Measurements from ENCODE around the gene NTRK2.

Gene NTRK2

DNA sequence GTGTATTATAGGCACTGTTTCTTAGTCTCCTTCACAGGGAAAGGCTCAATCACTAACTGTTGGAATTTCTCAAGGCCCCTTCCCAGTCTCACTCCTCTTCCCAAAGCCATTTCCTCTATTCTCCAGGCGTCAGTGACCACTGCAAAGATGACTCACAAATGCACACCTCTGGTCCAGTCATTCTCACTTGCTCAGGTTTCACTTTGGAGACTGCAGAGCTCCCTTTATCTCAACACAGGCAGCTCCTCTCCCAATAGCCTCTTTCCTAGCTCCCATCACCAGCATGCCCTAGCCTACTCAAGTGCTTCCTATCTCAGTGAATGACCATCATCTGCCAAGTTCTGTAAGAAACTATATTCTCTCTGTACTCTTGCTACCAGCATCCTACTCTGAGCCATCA lies 323.6 kb downstream of the NTRK2 start:
- DNase-seq = no peak

DNA sequence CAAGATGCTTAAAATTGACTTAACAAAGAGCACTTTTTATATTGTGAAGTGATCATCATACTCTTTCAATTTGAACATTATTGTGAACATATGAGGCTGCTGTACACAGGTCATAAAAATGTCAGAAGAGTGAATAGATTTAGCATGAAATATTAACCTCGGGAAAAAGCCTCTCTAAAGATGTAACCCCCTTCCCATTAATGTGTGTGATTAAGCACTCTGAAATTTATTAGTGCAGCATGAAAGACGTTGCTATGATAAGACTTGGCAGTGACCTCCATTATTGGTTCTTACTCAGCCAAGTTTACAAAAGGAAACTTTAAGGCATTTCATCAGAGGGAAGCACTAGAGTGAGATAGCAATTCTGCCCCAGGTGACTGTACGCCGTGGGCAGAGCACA lies 326.5 kb downstream of the NTRK2 start:
- no peak for DNase-seq

- DNase-seq = no peak
Measured at GRCh38 chr9:84996716-84997115, 327.2 kb downstream of the NTRK2 start.

- no peak for DNase-seq
Measured at GRCh38 chr9:84997472-84997871, 327.9 kb downstream of the NTRK2 start.

- DNase-seq = no peak
Measured at GRCh38 chr9:84998639-84999038, 329.1 kb downstream of the NTRK2 start.

DNA sequence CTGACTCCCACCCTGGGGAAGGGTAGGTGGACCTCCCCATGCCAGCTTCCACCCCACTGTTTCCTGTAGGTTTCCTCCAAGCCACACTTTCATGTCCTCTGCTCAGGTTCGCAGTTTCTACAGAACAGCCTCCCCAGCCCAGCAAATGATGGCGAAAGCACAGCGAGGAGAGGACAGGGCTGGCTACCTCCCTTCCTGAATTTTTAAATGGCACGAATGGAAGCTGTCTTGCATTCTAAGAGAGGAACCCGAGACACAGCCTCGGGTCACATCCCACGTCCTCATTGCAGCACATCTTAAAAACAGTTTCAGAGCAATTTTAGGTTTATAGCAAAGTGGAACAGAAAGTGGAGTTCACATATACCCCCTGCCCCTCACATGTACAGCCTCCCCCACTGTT lies 330.3 kb downstream of the NTRK2 start:
- DNase-seq = no peak

DNA sequence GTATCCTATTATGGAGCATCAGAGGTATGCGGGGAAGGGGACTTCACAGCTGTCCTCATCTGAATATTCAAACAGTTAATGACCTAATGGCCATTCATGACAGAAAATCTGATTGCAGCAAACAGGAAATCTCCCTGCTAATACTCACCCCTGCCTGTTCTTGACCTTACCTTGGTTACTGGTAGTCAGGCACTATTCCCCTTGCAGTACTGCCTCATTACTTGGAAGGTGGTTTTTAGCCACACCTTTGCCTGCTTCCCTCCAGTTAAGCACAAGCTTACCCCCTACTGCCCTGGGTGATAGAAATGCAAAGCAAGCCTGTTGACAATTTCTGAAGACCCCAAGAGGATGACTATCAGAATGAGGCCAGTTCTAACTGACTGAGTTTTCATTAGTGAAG lies 332.4 kb downstream of the NTRK2 start:
- DNase-seq = no peak

GRCh38 chr9:85004818-85005413 lies 335.4 kb downstream of the NTRK2 start:
- DNase-seq = no peak

GRCh38 chr9:85007748-85008147 lies 338.2 kb downstream of the NTRK2 start:
- DNase-seq = no peak

GRCh38 chr9:85008215-85008614 lies 338.7 kb downstream of the NTRK2 start:
- no peak for DNase-seq

DNA sequence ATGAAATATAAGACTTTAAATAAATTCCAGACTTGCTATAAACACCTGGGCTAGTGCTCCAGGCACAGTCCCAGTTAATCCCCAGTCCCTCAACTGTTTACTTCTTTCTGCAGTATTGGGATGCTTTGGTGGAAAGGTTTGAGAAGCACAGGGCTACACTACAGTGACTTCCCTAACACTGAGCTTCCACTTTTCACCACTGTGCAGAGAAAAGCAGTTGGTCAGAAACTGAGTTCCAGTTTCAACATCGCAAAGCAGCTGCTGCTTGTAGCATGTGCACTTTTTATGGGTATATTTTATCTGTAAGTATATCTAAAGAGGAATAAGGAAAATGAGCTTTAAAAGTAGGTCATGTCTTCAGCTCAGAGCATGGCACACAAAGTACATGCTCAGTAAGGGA lies 339.7 kb downstream of the NTRK2 start:
- DNase-seq = no peak

- no peak for DNase-seq
Measured at GRCh38 chr9:85013703-85014102, 344.2 kb downstream of the NTRK2 start.

DNA sequence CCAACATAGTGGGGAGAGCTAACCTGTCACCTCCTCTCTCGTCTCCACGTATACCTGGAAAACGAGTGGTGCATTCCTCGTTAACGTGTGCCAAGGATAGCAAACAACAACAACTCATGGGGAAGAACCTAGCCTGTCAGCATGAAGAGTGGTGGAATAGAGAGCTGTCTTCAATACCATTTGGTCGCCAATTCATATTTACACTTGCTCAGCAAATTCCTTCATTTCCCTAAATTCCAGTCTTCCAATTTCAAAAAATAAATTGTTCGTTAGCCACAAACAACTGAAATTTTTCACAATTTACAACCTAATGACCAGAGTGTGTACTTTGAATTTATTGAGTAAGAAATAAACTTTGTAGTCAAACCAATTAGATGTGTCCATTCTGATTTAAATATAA lies 344.8 kb downstream of the NTRK2 start:
- no peak for DNase-seq

GRCh38 chr9:85016384-85017006 lies 347.0 kb downstream of the NTRK2 start:
- no peak for DNase-seq

GRCh38 chr9:85020791-85021190 lies 351.3 kb downstream of the NTRK2 start:
- DNase-seq = no peak

DNA sequence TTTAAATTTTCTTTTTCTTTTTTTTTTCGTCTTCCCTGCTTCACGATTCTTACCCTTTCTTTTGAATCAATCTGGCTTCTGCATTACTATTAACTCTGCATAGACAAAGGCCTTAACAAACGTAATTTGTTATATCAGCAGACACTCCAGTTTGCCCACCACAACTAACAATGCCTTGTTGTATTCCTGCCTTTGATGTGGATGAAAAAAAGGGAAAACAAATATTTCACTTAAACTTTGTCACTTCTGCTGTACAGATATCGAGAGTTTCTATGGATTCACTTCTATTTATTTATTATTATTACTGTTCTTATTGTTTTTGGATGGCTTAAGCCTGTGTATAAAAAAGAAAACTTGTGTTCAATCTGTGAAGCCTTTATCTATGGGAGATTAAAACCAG lies 352.2 kb downstream of the NTRK2 start:
- no peak for DNase-seq

DNA sequence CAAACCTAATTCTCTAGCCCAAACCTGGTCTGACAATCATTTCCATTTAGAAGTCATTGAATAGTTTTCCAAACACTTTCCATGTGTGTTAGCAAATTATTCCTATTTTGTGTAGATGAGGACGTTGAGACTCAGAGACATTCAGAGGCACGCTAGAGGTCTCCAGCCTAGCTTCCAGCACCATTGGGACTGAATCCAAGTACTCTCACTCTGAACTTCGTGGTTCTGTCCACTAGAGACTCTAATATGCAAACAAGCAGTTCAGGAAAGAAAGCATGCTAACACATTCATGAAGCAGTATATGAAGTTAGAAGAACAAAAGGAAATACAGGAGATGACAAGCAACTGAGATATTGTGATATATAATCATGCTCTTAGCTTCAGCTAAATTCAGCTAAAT lies 354.8 kb downstream of the NTRK2 start:
- no peak for DNase-seq

DNA sequence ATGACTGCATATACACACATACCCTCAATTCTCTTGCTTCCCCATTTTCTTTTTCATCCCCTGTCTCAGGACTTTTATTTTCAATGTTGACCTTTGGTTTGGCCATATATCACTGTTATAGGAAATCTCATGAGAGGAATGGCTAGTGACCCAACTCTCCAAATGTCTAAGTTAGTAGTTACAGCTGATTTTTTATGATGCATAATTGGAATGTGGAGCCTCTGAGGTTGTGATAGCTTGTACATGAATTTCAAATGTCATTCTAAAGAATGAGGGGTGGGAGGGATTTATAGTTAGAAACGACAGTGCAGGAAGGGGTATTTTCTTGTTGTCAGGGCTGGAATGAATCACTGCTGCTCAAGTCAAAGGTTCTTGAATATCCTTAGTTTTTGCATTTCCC lies 356.1 kb downstream of the NTRK2 start:
- DNase-seq = no peak

DNA sequence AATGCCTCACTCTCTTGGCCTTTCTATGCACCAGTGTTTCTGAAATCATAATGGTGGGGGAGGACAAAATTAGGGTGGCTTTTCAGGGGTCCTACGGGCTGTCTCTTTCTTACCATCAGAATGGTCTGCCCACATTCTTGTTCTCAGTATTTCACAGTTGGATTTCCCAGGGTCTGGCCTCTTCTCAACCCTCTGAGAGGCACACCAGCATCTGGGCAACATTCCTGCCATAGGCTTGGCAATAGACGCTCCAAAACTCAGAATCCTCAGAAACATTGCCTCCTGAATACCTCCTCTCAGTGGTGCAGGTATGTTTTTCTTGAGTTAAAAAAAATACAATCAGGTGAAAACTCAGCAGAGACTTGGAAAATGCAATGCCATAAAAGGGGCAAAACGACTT lies 358.3 kb downstream of the NTRK2 start:
- no peak for DNase-seq

- DNase-seq = no peak
Measured at GRCh38 chr9:85030316-85030715, 360.8 kb downstream of the NTRK2 start.

DNA sequence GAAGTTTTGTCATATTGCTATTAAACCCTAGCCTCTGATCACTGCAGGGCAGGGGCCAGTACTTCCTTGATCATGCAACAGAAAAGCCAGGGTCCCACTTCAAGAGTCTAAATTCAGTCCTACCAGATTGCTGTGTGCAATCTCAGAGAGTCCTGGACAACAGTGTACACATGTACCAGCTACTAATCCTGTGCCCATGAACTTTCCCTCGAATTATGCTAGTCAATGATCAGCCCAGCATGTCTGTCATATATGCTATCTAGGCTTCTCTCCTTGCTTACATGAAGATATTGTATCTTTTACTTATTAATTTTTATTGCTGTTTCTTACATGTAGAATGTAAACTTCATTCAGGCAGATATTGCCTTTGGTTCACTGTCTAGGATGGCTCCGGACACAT lies 367.0 kb downstream of the NTRK2 start:
- DNase-seq = no peak

DNA sequence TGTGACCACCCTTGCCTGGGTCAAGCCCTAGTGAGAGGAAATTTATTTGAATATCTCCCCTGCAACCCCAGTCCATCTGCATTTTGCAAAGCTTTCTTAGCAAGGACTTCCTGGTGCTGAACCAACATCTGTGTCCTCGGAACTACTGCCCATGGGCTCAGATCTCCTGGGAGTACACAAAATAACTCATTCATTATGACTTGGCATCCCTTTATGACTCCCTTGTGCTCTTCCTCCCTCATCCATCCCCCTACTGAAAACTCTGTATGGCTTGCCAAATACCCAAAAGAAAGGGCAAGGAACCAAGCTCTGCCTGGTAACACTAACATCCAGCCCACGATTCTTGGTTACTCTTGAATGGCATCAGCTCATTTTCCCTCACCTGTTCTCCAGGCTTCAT lies 368.5 kb downstream of the NTRK2 start:
- no peak for DNase-seq

- no peak for DNase-seq
Measured at GRCh38 chr9:85038824-85039608, 369.5 kb downstream of the NTRK2 start.

GRCh38 chr9:85040146-85040545 lies 370.6 kb downstream of the NTRK2 start:
- no peak for DNase-seq
